KOPT-K1 (cell line): Measurements from ENCODE around the gene IQSEC1.

Experiments
- H3K27ac ChIP-seq: fragments of 200-600 bp; sonication (generic); 2 replicates; pipeline ENCODE4 v1.5.1; 2016; ENCODE audit warnings: antibody characterized with exemption, mild to moderate bottlenecking, low read depth, low read length; ENCODE audit not compliant: poor library complexity, severe bottlenecking
- H3K36me3 ChIP-seq: fragments of 200-600 bp; sonication (generic); 2 replicates; pipeline ENCODE4 v1.5.1; 2017; ENCODE audit warnings: antibody characterized with exemption, mild to moderate bottlenecking, low read length, moderate library complexity; ENCODE audit not compliant: insufficient read depth
- H3K9me3 ChIP-seq: fragments of 200-600 bp; sonication (generic); 2 replicates; pipeline ENCODE4 v1.5.1; 2017; ENCODE audit warnings: antibody characterized with exemption, low read length, mild to moderate bottlenecking; ENCODE audit not compliant: insufficient read depth, poor library complexity, severe bottlenecking

The IQSEC1 gene

DNA sequence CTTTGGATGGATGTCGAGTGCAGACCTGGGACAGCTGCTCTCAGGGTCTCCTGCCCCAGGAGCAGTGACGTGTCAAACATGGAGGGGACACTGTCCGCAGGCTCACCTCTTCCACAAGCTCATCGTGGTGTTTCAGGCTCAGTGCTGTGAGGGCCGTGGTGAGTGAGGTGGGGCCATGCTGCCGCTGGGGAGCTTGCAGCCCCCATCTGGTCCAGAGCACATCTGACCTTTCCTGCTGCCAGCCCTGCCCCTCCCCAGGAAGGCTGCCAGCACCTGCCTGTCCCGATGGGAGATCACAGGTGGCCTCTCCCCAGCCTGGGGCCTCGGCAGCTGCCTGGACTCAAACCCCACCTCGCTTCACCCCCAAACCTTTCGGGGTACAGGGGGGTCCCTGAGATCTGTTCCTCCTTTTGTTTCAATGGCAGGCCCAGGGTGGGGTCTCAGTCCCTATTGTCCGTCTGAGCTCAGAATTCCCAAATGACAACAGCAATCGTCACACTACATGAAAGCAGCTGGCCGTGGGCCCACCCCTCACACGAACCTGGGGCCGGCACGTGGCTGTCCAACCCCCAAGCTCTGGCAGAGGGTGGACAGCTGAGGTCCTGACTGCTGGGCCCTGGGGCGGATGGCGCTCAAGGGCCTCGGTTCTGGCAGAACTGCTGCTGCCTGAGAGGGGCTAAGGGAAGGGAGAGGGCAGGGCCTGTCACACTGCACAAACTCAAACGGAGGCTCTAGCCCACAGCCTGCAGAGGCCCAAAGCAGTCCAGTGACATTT is 166.9 kb downstream of the IQSEC1 start:
- H3K27ac ChIP-seq = no peak overlapping the region
- peaks cover 85% of the 10 kb centered on the region for H3K36me3 ChIP-seq

DNA sequence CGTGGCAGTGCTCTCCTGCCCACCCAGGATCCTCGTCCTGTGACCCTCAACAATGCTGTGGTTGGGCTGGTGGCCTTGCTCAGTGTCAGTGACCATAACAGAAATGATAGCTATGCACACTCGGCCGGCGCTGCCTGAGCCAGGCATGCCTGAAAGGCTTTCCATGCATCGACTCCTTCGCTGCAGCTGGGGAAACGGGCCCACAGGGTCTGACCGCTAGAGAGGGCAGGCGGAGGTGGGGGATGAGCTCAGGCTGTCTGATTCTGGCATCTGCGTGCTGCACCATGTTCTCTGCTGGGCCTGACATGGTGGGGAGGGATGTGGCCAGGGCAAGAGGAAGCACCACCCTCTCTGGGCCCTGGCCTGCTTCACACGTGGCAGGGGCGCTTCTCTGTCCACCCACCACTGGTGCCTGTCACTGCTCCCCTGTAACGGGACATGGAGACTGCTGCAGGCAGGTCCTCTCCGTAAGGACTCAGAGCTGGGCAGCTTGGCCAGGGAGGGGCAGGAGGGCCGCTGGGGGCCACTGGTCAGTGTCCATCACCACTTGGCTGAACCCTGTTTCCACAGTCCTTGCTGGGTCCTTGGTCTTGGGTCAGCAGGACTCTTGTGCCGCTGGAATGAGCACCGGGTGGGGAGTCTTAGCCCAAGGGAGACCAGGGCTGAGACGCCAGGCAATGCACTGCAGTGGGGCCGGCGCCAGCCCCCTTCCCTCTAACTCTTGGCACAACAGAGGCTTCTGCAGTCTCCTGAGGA is 167.7 kb downstream of the IQSEC1 start:
- Histone ChIP-seq H3K9me3 (no peaks in the 10 kb centered on the region), H3K36me3 (peaks cover 85% of the 10 kb centered on the region), H3K27ac (no peak overlapping the region)

More for the DNA sequence above, 166.9 kb downstream of the IQSEC1 start:
- no peaks in the 10 kb centered on the region for H3K9me3 ChIP-seq

GRCh38 chr3:12904951-12905315 is 168.3 kb downstream of the IQSEC1 start:
- no peaks in the 10 kb centered on the region for H3K9me3 ChIP-seq
- H3K36me3 ChIP-seq = peaks cover 83% of the 10 kb centered on the region
- H3K27ac ChIP-seq = no peak overlapping the region

GRCh38 chr3:12903881-12904280 is 169.3 kb downstream of the IQSEC1 start:
- Histone ChIP-seq H3K36me3 (peaks cover 83% of the 10 kb centered on the region), H3K27ac (no peak overlapping the region), H3K9me3 (no peaks in the 10 kb centered on the region)

DNA sequence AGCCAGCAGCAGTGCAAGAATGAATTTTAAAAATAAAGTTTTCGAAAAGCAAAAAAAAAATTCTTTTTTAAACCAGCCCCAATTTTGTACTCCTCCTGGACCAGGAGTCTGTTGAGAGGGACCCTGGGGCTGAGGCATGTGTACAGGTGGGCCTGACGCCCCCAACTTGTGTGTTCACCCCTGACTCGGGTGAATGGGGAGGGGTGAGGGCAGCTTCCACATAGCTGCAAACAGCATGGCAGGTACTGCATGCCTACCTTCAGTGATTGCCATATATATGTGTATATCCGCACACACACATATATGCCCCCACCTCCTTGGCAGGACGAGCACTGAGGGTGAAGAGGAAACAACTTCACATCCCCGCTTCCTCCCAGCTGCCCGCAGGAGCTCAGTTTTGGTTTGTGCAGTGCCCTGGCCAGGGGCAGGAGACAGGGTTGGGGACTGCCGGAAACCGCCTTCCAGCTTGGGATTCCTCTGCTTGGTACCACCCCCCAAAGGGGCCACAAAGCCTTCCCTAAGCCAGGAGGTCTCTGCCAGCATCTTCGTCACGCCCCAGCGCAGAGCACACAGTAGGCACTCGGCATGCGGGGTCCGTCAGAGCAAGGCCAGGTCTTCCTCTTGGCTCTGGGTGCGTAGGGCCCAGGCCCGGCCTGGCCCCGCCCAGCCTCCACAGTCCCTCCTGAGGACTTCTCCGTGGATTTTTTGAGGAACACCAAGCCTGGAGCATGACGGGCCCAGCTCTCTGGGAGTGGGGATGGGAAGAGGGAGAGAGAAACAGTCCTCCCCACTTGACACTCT is 170.0 kb downstream of the IQSEC1 start:
- Histone ChIP-seq H3K27ac (no peak overlapping the region), H3K9me3 (no peaks in the 10 kb centered on the region), H3K36me3 (peaks cover 79% of the 10 kb centered on the region)

- Histone ChIP-seq H3K27ac (no peak overlapping the region), H3K9me3 (no peaks in the 10 kb centered on the region), H3K36me3 (peaks cover 71% of the 10 kb centered on the region)
These were observed 170.8 kb downstream of the IQSEC1 start for GRCh38 chr3:12902181-12902999.

DNA sequence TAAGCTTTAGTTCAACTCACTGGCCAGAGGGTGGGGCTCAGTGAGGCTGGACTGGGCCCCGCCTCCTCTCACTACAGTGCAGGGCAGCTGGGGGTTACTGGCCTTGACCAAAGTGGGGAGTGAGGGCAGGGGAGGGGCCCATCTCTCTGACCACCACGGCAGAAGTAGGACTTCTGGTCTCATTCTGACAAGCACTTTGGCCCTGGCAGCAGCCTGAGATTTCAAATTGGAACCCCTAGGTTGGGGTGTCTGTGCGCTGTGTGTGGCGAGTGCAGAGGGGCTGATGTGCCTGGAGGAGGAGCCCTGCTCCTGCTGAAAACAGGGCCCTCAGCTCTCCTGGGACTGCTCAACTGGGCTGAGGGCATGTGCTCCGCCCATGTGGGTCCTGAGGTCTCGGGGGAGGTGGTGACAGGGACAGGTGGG is 171.6 kb downstream of the IQSEC1 start:
- H3K9me3 ChIP-seq = no peaks in the 10 kb centered on the region
- no peak overlapping the region for H3K27ac ChIP-seq
- H3K36me3 ChIP-seq = peaks cover 65% of the 10 kb centered on the region

GRCh38 chr3:12900885-12901411 is 172.3 kb downstream of the IQSEC1 start:
- Histone ChIP-seq H3K27ac (no peak overlapping the region), H3K36me3 (peaks cover 58% of the 10 kb centered on the region), H3K9me3 (no peaks in the 10 kb centered on the region)

GRCh38 chr3:12898965-12899755 is 174.1 kb downstream of the IQSEC1 start:
- H3K27ac ChIP-seq = no peak overlapping the region
- H3K36me3 ChIP-seq = peaks cover 40% of the 10 kb centered on the region
- no peaks in the 10 kb centered on the region for H3K9me3 ChIP-seq

DNA sequence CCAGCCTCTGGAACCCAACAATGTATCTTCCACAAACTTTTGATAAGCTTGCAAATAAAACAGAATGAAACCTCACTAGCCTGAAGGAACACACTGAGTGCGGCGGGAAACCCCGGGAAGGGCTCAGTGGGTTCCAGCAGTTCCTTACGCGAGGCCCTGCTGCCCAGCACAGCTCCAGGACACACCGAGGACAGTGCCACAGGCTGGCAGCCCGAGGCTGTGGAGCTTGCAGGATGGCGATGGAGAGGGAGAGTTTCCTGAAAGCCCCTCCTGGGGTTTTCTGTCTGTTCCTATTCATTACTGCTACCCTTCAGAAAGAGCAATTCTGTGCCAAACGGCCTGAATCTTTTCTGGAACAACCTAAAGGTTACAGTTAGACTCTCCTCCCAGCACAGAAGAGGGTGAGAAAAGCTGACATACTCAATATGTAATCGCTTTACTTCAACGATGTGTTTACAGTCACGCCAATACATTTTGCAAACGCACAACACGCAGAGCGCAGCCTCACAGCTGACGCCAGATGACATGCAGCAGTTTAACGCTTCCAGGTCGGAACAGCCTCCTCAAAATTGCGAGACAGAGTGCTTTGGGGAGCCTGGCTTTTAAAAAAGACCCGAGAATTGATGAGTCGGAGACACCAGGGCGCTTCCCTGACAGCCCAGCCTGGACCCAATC is 174.8 kb downstream of the IQSEC1 start:
- Histone ChIP-seq H3K36me3 (peaks cover 36% of the 10 kb centered on the region), H3K27ac (no peak overlapping the region), H3K9me3 (no peaks in the 10 kb centered on the region)

DNA sequence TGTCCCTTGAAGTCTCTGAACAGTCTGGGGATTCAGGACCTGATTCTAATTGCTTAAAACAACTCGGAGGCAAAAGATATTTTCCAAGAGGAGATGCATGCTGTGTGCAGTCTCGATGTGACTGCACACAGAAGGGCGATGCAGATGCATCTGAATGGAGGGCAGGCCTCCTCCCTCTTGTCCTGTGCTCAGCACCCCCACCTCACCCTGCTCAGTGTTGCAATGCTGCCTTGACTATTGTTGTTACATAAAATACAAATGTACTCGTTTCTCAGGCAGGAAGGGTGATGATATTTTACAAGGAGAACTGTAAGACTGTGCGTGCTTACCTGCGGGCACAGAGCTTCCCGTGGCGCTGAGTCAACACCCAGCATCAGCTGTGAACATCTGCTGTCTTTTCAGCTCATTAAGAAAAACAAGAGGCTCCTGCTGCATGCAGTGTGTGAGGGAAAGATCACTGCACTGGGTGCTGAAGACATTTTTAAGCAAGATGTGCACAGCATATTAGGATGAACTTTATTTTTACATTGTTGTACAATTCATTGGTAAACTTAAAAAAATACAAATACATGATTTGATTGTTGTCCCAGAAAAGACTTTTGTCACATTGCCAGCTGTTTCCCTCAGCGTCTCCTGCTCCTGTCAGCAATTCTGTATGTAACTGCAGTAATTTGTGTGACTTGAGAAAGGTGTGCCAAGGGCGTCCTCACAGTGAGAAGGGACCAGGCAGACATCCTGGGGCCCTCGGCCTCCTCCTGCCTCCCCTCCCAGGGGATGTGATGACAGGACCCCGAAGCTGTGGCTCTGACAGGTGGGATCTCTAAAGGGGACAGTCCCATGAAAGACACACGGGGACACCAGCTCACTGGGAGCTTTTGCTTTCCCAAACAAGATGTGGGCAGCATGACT is 175.6 kb downstream of the IQSEC1 start:
- peaks cover 36% of the 10 kb centered on the region for H3K36me3 ChIP-seq
- no peaks in the 10 kb centered on the region for H3K9me3 ChIP-seq
- H3K27ac ChIP-seq = no peak overlapping the region

GRCh38 chr3:12896063-12896985 is 176.9 kb downstream of the IQSEC1 start:
- peaks cover 26% of the 10 kb centered on the region for H3K36me3 ChIP-seq
- H3K27ac ChIP-seq = no peak overlapping the region
- no peaks in the 10 kb centered on the region for H3K9me3 ChIP-seq
